Left kidney (tissue), 2 donors: ENCODE measurements around the gene CDKL1. TPM values are rescaled to one million over a fixed set of nuclear protein-coding genes. Genes with fewer than 3 reads are reported as not detected.
"Not testable (repeated sequence)": the region's sequence is repeated elsewhere in the genome, so short reads cannot be mapped to it uniquely, and the experiment has no call there.

Experiments used
- DNase-seq: peaks from one replicate; pipeline ENCODE4 v3.0.0-alpha.2; 2013
- polyA plus RNA-seq: library from polyadenylated mRNA; unstranded; fragments of 120-200 nt; gene quantifications from one replicate; pipeline ENCODE4 v1.2.1, GENCODE V29; 2013; ENCODE audit not compliant: insufficient read length

CDKL1 gene
- polyA plus RNA-seq, 1 donor, result 8.6 TPM

DNA sequence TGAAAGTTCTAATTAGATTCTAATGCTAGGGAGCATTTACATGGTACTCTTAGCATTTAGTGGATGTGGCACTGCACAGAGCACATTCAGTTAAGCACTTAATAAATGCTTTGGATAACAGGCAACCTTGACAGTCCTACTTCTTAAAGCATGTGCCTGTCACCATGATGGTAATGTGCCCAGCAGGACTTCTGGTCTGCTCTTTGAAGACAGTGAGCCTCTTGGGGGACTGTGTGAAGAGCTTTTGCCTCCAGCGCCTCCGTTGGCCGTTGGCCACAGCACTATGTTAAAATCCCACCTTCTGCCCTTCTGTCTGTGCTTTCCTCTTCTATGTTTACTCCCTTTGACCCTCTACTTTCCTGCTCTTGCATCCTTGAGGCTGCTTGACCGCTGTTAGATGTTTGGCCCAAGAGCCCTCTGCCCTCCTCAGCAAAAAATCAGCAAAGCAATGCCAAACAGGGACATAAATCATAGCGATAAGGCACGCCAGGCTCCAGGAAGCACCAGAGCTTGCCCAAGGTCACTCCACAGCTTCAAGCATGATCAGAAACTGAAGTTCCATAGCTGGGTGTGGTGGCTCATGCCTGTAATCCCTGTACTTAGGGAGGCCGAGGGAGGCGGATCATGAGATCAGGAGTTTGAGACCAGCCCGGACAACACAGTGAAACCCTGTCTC is 8.3 kb downstream of the CDKL1 start:
- no peak for DNase-seq

DNA sequence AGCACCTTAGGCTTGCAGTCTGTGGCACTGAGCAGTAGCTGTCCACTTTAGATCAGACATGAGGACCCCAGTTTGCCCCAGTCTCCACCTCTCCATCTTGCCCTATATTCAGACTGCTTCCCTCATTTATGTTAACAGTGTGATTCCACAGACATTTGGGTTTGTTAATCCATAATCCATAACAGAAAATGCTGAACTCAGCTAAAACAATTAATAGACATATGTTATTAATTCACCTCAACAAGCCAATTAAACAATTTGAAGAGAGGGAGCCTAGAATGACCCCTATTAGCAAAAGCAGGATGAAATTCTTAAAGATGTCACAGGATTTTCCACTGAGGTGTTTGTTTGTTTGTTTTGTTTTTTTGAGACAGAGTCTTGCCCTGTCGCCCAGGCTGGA is 9.1 kb downstream of the CDKL1 start:
- DNase-seq, result no peak

DNA sequence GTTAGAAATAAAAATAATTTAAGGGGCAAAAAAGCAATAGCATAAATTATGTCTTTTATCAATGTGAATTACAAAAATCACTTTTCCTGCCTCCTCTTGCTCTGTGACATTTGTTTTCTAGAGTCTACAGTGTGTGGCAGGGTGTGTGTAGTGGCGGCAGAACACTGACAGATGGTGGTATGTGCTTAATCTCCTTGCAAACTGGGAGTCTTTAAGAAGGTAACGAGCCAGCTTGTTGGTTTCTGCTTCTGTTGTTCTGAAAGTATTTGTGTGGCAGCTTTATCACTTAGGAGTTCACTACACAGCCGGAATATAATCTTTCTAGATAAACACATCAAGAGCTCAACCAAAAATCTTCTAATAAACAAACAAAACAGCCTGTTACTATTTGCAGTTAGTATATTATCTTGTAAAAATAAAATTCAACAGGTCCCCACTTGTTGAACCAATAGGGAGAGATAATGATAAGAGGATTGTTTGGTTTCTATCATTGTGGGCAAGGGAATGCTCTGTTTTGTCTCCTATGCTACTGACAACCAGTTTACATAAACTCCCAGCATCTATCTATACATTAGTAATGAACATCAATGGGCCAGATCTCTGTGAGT is 13.0 kb downstream of the CDKL1 start:
- DNase-seq, result peak; percentile 50

DNA sequence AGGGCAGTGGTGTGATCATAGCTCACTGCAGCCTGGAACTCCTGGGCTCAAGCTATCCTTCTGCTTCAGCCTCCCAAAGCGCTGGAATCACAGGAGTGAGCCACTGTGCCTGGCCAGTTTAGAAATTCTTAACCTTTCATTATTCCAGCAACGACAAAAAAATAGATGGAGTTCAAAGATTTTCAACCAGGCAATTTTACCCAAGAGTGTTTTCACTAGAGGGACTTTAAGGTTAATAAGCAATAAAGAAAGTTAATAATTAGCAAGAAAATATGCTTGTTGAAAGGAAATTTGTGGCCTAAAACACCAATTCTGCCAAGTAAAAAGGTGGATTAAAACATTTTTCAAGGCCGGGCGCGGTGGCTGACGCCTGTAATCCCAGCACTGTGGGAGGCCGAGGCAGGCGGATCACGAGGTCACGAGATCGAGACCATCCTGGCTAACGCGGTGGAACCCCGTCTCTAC is 14.8 kb downstream of the CDKL1 start:
- DNase-seq, result no peak

DNA sequence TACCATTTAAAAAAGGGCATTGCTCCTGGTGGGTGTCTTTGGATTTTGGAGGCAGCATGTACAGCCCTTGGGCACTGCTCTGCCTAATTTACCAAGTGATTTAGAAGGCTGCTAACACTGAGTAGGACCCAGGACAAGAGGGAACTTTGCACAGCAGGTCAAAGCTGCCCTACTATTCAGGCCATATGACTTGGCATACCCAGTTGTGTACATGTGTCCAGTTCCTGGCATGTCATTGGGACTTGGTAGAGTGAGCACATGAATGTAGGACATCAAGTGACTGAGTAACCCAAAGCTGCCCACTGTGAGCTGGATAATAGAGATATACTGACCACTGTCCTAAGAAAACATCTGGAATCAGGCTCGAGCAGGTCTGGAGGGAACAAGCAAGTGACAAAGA is 15.7 kb downstream of the CDKL1 start:
- DNase-seq, result no peak

DNA sequence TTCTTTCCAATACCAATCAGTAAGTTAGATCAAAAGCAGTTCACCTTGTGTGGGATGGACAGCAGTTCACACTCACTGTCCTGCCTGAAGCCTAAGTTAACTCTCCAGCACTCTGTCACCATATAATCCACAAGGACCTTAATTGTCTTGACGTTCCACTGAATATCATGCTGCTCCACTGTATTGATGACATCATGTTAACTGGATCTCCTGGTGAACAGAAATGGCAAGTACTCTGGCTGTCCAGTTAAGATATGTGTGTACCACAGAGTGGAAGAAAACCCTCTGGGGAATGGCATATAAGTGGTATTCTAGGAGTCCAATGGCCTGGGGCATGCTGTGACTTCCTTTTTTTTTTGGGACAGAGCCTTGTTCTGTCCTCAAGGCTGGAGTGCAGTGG is 16.2 kb downstream of the CDKL1 start:
- DNase-seq, result no peak

DNA sequence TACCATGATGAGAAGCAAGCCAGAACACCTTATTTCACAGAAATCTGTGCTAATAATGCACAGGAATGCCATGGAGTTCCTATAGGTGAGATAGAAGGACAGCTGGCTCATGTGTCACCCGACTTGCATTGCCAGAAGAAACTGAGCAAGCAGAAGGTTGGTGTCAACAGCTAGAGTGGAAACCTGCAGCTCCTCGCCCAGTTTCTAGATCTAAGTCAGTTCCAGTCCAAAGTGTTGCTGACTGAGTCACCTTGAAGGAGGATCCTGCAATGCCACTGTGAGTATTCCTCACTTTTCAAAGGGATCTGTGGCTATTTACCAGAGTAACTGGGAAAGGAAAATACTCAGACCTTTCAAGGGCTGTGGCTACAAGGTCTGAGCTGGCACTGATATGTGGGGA is 17.1 kb downstream of the CDKL1 start:
- DNase-seq, result no peak

DNA sequence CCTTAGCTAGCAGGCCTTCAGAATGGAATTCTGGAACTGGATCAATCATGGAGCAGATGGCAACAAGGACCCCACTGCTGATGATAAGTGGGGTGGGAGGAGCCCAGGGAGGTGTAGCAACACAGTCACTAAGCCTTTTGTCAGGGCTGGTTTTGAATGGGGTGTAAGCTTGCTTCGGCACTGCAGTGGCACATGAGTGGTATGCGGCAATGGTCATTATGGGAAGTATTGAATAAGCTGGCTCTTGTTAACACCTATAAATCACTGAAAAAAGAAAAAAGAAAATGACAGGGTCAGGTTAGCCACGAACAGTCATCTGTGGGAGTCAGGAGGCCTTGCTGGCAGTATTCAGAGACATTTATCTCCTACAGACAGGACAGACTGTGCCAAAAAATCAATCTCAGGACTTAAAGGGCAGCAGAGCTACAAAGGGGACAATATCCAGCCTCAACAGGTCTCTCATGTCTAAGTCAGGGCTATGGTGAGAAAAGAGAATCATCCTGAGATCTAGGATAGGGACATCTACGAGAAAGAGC is 19.1 kb downstream of the CDKL1 start:
- DNase-seq, result no peak

DNA sequence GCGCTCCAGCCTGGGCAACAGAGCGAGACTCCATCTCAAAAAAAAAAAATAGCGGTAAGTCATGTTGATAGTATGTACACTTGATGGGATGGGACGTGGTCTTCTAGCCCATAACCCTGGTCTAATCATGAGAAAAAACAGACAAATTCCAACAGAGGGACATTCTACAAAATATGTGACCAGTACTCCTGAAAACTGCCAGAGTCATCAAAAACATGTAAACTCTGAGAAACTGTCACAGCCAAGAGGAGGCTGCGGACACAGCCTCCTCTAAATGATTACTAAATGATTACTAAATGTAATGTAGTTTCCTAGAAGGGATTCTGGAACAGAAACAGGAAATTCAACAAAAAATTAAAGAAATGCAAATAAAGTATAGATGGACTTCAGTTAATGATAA is 20.9 kb downstream of the CDKL1 start:
- no peak for DNase-seq

DNA sequence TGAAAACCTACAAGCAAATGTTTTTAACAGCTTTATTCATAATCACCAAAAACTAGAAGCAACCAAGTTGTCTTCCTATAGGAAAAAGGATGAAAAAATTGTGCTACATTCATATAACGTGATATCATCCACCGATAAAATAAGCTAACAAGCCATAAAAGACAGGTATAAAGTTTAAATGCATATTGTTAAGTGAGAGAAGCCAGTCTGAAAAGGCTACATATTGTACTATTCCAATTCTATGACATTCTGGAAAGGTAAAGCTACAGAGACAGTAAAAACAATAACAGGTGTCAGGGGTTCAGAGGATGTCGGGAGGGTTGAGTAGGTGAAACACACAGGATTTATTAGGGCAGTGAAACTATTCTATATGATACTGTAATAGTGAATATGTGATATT is 22.7 kb downstream of the CDKL1 start:
- no peak for DNase-seq

DNA sequence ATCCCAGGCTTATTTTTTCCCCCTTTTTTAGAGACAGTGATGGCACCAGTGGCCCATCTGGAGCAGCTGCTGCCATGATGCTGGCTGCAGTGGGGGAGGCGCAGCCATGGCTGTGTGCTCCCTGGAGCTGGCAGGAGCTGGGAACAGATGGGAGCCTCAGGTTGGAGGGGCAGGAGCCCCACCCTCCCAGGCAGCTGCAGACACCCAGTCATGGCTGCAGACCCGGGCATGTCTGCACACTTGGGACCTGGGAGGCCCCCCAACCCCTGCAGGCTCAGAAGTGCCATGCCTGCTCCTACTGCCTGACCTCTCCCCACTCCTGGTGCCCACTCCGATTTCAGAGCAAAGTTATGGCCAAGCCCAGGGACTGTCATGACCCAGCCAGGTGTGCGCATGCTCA is 25.1 kb downstream of the CDKL1 start:
- DNase-seq, result no peak

DNA sequence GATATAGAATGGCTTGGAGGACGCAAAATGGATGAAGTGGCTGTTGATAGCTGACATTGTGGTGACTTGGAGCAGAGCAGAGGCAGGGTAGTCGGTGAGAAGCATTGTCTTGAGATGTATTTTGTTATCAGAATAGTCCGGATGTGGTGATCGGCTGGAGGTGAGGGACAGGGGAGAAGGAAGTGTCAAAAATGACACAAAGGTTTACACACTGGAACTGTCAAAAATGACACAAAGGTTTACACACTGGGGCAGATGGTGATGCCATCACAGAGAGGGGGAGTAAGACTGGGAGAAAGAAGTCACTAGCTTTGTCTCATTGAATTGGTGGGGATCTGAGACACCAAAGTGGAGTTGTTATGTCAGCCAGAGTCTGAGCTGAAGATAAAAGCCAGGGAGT is 30.1 kb downstream of the CDKL1 start:
- DNase-seq, result no peak

DNA sequence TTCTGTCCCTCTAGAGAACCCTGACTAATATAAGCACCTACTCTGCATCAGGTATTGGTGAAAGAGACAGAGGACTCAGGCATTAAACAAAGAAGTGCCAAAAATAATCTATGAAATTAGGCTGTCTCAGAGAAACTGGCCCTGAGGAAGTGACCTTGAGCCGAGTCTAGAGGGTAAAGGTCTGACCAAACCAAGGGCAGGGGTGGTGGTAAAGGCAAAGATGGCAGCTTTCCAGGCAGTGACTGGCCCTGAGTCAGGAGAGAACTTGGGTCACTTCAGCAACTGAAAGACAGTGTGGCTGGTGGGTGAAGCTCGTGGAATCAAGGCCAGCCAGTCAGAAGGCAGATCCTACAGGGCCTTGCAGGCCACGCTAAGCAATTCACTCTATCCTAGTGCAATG is 30.6 kb downstream of the CDKL1 start:
- no peak for DNase-seq

DNA sequence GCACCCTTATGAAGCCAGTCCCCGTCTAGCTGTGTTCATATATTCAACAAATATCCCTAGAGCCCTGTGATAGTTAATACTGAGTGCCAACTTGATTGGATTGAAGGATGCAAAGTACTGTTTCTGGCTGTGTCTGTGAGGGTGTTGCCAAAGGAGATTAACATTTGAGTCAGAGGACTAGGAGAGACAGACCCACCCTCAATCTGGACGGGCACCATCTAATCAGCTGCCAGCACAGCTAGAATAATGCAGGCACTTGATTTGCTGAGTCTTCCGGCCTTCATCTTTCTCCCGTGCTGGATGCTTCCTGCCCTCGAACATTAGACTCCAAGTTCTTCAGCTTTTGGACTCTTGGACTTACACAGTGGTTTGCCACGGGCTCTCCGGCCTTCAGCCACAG is 31.1 kb downstream of the CDKL1 start:
- not testable (repeated sequence) for DNase-seq

DNA sequence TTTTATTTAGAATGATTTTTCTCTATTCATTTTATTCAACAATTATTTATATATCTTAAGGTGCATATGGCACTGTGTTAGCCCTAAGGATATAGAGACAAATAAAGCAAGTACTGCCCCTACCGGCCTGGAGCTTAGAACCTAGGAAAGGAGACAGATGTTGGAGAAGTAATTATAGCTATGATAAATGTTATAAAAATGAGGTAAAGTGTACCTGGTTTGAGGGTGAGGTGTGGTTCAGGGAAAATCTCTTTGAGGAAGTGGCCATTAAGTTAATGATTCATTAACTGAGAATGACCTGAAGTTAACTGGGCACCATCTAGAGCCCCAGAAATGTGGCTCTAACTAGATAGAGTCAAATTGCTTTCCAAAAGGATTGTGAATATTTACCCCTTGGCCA is 31.9 kb downstream of the CDKL1 start:
- no peak for DNase-seq

DNA sequence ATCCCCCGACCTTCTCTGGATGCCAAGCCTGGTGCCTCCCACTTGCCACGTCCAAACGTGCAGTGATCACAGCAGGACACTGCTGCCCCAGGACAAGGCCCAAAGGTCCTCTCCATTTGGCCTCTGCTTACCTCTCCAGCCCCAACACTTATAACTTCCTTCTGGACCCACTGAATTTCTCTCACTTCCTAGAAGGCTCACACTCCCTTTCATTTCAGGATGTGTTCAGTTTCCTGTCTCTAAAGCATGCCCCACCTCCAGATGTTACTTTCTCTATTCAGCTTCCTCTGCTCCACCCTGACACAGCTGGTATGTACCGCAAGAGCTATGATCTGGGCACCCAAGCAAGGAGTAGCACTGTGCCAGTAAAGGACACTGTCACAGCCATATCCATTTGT is 33.0 kb downstream of the CDKL1 start:
- DNase-seq, result no peak

DNA sequence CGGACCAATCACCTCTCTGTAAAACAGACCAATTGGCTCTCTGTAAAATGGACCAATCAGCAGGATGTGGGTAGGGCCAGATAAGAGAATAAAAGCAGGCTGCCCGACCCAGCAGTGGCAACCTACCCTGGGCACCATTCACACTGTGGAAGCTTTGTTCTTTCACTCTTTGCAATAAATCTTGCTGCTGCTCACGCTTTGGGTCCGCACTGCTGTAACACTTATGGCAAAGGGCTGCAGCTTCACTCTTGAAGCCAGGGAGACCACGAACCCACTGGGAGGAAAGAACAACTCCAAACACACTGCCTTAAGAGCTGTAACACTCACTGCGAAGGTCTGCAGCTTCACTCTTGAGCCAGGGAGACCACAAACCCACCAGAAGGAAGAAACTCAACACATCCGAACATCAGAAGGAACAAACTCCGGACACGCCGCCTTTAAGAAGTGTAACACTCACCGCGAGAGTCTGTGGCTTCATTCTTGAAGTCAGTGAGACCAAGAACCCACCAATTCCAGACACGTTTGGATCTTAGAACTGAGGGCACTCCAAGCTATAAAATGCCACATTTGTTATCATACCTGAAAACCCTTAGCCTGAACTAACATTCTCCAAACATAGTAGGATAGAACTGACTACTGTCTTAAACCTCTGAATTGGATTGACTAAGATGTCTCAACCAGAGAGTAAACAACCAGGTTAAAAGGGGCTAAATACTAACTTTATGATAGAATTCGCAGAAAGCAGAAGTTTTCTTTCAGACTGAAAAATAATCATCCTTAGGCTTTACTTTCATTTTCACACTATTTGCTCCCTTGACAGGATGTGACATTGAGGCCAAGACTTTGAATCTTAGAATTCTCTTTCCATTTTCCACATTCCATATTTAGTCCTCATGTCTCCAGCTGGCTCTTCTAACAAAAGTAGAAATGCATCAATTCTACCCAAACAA is 33.6 kb downstream of the CDKL1 start:
- no peak for DNase-seq

DNA sequence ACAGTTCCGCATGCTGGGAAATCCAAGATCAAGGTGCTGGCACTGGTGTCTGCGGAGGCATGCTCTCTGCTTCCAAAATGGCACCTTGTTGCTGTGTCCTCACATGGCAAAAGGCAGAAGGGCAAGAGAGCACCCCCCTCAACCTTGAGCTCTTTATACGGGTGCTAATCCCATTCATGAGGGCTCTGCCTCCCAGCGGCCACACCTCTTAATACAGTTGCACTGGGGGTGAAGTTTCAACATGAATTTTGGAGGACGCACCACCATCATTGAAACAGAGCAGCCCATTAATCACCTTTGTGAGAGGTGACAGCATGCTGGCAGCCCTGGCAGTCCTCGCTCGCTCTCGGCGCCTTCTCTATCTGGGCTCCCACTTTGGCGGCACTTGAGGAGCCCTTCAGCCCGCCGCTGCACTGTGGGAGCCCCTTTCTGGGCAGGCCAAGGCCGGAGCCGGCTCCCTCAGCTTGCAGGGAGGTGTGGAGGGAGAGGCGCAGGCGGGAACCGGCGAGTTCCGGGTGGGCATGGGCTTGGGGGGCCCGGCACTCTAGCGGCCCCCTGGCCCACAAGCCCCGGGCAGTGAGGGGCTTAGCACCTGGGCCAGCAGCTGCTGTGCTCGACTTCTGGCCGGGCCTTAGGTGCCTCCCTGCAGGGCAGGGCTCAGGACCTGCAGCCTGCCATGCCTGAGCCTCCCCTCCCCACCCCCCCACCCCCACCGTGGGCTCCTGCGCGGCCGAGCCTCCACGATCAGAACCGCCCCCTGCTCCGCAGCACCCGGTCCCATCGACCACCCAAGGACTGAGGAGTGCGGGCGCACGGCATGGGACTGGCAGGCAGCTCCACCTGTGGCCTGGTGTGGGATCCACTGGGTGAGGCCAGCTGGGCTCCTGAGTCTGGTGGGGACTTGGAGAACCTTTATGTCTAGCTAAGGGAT is 34.9 kb downstream of the CDKL1 start:
- not testable (repeated sequence) for DNase-seq

DNA sequence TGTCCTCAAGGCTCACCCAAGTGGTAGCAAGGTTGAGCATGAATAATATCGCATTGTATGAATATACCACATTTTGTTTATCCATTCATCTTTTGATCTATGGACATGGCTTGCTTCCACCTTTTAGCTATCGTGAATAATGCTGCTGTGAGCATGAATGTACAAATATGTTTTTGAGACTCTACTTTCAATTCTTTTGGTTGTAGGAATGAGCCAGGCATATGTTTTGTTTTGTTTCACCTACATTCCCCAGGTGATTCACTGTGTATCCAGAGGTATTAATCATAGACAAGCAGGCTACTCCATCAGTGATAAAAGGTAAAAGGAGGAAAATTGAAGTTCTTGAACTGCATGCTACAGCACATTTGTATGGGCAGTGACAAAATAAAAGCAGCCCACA is 35.8 kb downstream of the CDKL1 start:
- DNase-seq, result no peak

DNA sequence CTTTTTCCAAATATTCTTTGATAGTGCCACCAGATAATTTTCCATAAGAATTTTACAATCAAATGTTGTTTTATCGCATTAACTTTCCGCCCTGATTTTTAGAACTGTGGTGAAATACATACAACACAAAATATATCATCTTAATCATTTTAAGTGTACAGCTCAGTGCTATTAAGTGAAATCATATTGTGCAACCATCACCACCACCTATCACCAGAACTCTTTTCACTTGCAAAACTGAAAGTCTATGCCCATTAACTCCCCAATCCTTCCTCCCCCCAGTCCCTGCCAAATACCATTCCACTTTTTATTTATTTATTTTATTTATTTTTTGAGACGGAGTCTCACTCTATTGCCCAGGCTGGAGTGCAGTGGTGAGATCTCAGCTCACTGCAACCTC is 36.6 kb downstream of the CDKL1 start:
- DNase-seq, result no peak

DNA sequence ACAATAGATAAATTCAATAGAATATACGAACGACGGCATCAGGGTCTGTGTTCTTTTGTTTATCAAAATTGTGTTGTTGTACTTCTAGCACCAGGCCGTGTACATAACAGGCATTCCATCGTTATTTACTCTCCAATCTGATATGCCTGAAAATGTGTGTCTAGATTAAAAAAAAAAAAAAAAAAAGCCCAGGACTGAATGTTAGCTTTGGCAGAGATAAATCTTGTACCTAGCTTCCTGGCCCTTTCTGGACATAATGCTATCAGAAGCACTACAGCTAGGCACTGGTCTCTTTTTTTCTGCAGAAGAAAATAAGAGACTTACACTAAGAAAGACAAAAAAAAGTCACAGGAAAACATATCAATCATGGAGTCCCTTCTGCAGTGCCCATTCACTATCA is 37.0 kb downstream of the CDKL1 start:
- no peak for DNase-seq
